Lung (tissue), 12 donors: ENCODE data around the gene SDHAF4. TPM values are rescaled to one million over a fixed set of nuclear protein-coding genes. Genes with fewer than 3 reads are reported as not detected.
"Not testable (repeated sequence)": the region's sequence is repeated elsewhere in the genome, so short reads cannot be mapped to it uniquely, and the experiment has no call there.

Source experiments
- ATAC-seq: fragments of 200-7000 bp; cut with Tn5 transposase; one replicate; pipeline ENCODE4 v1.9.1; 2020; ENCODE audit warnings: moderate number of reproducible peaks; ENCODE audit not compliant: insufficient read depth, low FRiP score
- DNase-seq, 3 donors: peaks; one replicate each; pipeline ENCODE4 v3.0.0-alpha.2; 2013 to 2017
- H3K27ac ChIP-seq, 2 donors: one replicate each; pipeline ENCODE4 v1.5.1; 2013; ENCODE audit warnings: mild to moderate bottlenecking in 2 of 2, moderate library complexity in 2 of 2, control low read depth in 1 of 2, inconsistent platforms in 1 of 2, low read depth in 1 of 2, low read length in 1 of 2
- H3K27me3 ChIP-seq, 3 donors: one replicate each; pipeline ENCODE4 v1.5.1; 2013; ENCODE audit warnings: low read length in 2 of 3; ENCODE audit not compliant: control insufficient read depth in 3 of 3, insufficient read depth in 3 of 3
- H3K36me3 ChIP-seq, 4 donors: one replicate each; pipeline ENCODE4 v1.5.1; 2013; ENCODE audit warnings: low read length in 4 of 4, mild to moderate bottlenecking in 1 of 4, moderate library complexity in 1 of 4; ENCODE audit not compliant: control insufficient read depth in 4 of 4, insufficient read depth in 4 of 4
- H3K4me1 ChIP-seq, 5 donors: one replicate each; pipeline ENCODE4 v1.5.1; 2013; ENCODE audit warnings: low read length in 5 of 5, mild to moderate bottlenecking in 2 of 5, moderate library complexity in 1 of 5; ENCODE audit not compliant: control insufficient read depth in 5 of 5, insufficient read depth in 5 of 5
- H3K4me3 ChIP-seq: one replicate; pipeline ENCODE4 v1.5.1; 2013; ENCODE audit warnings: mild to moderate bottlenecking, control low read depth, moderate library complexity
- H3K9ac ChIP-seq, 2 donors: one replicate each; pipeline ENCODE4 v1.5.1; 2013; ENCODE audit warnings: low read length in 2 of 2, control low read depth in 1 of 2; ENCODE audit not compliant: insufficient read depth in 1 of 2
- H3K9me3 ChIP-seq, 4 donors: one replicate each; pipeline ENCODE4 v1.5.1; 2013; ENCODE audit warnings: low read length in 3 of 4, mild to moderate bottlenecking in 1 of 4, moderate library complexity in 1 of 4; ENCODE audit not compliant: control insufficient read depth in 4 of 4, insufficient read depth in 3 of 4
- WGBS, 2 donors: extraction: QIAGEN DNeasy Blood & Tissue Kit; methylation state at CpG; one replicate each; pipeline ENCODE4 v1.1.7; 2013; 5-methylcytosine and 5-hydroxymethylcytosine counted together
- polyA plus RNA-seq, 2 donors: library from polyadenylated mRNA; stranded (reverse); fragments of 200-250 nt; gene quantifications; one replicate each; pipeline ENCODE4 v1.2.1, GENCODE V29; 2013
- total RNA-seq, 2 donors: library from RNA; depleted of rRNA in 1 of 2; stranded (reverse); fragments of >200 nt in 1 of 2; gene quantifications; one replicate each; pipeline ENCODE4 v1.2.1, GENCODE V29; 2014 to 2021
- TF ChIP-seq, protein P1 (sequence below): IDR thresholded peaks from 2 replicates; pipeline ENCODE4 v1.5.1; 2012; ENCODE audit warnings: mild to moderate bottlenecking; ENCODE audit errors: control extremely low read depth, extremely low read depth
- donor health status: control.
- donor health status: control.
- donor health status: Bipolar disorder and iron deficiency.
- donor health status: healthy.
- donor health status: DM: yes; HTN: yes; CAD: no.

SDHAF4 gene
- total and polyA plus RNA-seq, 4 donors, result 5.2 to 21.8 (median 12.6) TPM

DNA sequence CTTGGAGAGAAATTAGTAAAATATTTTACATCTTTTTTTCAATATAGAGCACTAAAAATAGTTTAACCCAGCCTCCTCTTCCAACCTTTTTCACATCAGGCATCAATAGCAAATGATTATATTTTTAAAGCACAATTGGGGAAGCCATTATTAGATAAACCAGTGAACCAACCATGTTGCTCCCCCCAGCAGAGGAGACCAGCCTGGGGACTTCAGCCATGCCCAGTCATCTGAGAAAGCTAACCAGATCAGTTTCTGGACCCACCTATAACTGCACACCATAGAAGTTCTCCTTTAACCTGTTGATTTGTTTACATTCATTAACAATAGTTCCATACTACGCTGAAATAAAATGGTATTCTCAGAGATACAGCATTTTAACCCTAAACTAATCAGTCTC lies 13.8 kb upstream of the SDHAF4 start:
- 75 to 83% methylated on average over 1 of the region's 1 CpG for WGBS, 2 donors
- Histone ChIP-seq H3K27ac (no peak overlapping the region), H3K36me3 (peaks cover 0 to 4% (median 1%) of the 10 kb centered on the region in 4 donors), H3K9me3 (no peaks in the 10 kb centered on the region), H3K4me3 (no peak overlapping the region), H3K27me3 (no peaks in the 10 kb centered on the region), H3K9ac (no peak overlapping the region), H3K4me1 (peaks cover 0 to 3% (median 0%) of the 10 kb centered on the region in 5 donors)
- ATAC-seq (no peak), DNase-seq (no peak)
- TF ChIP-seq, protein P1, sequence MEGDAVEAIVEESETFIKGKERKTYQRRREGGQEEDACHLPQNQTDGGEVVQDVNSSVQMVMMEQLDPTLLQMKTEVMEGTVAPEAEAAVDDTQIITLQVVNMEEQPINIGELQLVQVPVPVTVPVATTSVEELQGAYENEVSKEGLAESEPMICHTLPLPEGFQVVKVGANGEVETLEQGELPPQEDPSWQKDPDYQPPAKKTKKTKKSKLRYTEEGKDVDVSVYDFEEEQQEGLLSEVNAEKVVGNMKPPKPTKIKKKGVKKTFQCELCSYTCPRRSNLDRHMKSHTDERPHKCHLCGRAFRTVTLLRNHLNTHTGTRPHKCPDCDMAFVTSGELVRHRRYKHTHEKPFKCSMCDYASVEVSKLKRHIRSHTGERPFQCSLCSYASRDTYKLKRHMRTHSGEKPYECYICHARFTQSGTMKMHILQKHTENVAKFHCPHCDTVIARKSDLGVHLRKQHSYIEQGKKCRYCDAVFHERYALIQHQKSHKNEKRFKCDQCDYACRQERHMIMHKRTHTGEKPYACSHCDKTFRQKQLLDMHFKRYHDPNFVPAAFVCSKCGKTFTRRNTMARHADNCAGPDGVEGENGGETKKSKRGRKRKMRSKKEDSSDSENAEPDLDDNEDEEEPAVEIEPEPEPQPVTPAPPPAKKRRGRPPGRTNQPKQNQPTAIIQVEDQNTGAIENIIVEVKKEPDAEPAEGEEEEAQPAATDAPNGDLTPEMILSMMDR, result no peak

DNA sequence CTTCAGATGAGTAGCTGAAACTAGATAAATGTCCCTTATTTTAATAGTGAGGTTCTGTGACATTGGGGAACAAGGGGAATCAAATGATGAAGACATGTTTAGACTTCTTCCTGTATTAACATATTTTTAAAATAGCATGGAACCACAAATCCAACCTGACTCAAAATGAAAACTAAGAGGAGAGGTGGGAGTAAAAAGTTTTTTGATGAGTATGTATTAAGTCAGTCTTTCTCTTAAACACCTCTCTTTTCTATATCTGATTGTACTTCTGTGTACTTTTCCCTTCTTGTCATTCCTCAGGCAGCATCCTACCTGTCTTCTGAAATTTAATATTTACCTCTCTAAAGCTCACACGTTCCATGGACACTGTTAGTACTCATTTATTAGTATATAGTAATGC lies 8.7 kb upstream of the SDHAF4 start:
- Histone ChIP-seq H3K4me3 (no peak overlapping the region), H3K9me3 (no peaks in the 10 kb centered on the region), H3K36me3 (peaks cover 0 to 5% (median 3%) of the 10 kb centered on the region in 4 donors), H3K9ac (no peak overlapping the region), H3K27ac (no peak overlapping the region), H3K4me1 (peaks cover 0 to 1% (median 0%) of the 10 kb centered on the region in 5 donors), H3K27me3 (no peaks in the 10 kb centered on the region)
- TF ChIP-seq, protein P1, result no peak
- 84 to 97% methylated on average over 1 of the region's 1 CpG for WGBS, 2 donors
- ATAC-seq, result no peak
- DNase-seq, result no peak

DNA sequence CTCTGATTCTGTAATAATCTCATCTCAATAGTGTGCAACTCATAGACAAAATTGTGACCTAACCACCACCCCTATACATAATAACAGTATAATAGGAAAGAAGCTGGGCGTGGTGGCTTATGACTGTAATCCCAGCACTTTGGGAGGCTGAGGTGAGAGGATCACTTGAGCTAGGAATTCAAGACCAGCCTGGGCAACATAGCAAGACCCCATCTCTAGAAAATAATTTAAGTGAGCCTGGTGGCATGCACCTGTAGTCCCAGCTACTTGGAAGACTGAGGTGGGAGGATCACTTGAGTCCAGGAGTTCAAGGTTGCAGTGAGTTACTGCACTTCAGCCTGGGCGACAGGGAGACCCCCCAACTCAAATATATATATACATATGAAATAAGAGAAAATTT lies 4.3 kb upstream of the SDHAF4 start:
- H3K36me3 ChIP-seq, H3K9me3 ChIP-seq, H3K27me3 ChIP-seq, ATAC-seq, H3K4me3 ChIP-seq, DNase-seq, H3K4me1 ChIP-seq, H3K27ac ChIP-seq, H3K9ac ChIP-seq: not testable (repeated sequence)
- WGBS, 2 donors, result 69 to 93% methylated on average over 2 of the region's 2 CpGs

DNA sequence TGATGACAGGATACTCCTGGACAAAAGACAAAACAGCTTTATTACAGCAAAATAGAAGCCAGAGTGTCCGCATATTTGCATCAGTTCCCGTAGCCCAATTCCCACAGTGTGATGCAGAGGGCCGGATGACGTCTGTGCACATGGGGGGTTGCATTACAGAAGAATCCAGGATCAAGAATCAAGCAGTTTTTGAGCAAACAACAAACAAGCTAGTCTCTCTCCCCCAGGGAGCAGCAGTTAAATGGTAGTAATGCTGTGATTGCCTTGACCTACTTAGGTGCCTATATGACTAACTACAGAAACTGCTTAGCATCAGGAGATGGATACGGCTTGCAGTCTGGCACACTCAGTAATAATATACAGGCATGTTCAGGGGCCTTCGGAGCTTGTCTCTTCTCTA lies 3.2 kb upstream of the SDHAF4 start:
- TF ChIP-seq, protein P1, result no peak
- H3K36me3 ChIP-seq, result peaks cover 1 to 4% (median 3%) of the 10 kb centered on the region in 4 donors
- WGBS, 2 donors, result 71 to 74% methylated on average over 6 of the region's 6 CpGs
- ATAC-seq (no peak), DNase-seq (no peak)
- H3K9ac ChIP-seq, result no peak overlapping the region
- peaks cover 0 to 6% (median 0%) of the 10 kb centered on the region in 5 donors for H3K4me1 ChIP-seq
- no peak overlapping the region for H3K4me3 ChIP-seq
- no peaks in the 10 kb centered on the region for H3K9me3 ChIP-seq
- H3K27me3 ChIP-seq, result no peaks in the 10 kb centered on the region
- H3K27ac ChIP-seq, result no peak overlapping the region
